Esophagus squamous epithelium (tissue), 5 donors: ENCODE measurements around the gene UNC13D. TPM values are rescaled to one million over a fixed set of nuclear protein-coding genes. Genes with fewer than 3 reads are reported as not detected.

Experiments used
- DNase-seq: peaks from one replicate; lab custom pipeline; 2025; lab: John Stamatoyannopoulos, UW
- H3K27ac ChIP-seq, 4 donors: fragments of 200-600 bp; sonication (generic); one replicate each; pipeline ENCODE4 v1.5.1; 2016 to 2019; ENCODE audit warnings: mild to moderate bottlenecking in 1 of 4
- H3K27me3 ChIP-seq, 4 donors: fragments of 200-600 bp; sonication (generic); 1 replicate in 3 of 4; 2 replicates in 1 of 4; pipeline versions ENCODE4 v1.5.1 to v1.6.0; 2017 to 2021; ENCODE audit warnings: antibody characterized with exemption in 1 of 4
- H3K36me3 ChIP-seq, 3 donors: fragments of 200-600 bp; sonication (generic); one replicate each; pipeline ENCODE4 v1.5.1; 2016 to 2019
- H3K4me1 ChIP-seq, 3 donors: fragments of 200-600 bp; sonication (generic); one replicate each; pipeline ENCODE4 v1.5.1; 2017 to 2019
- H3K4me3 ChIP-seq, 4 donors: fragments of 200-600 bp; sonication (generic); 1 replicate in 3 of 4; 2 replicates in 1 of 4; pipeline ENCODE4 v1.5.1; 2016 to 2019; ENCODE audit warnings: mild to moderate bottlenecking in 2 of 4, moderate library complexity in 1 of 4
- H3K9me3 ChIP-seq, 3 donors: fragments of 200-600 bp; sonication (generic); one replicate each; pipeline ENCODE4 v1.5.1; 2016 to 2019
- CTCF ChIP-seq, 6 experiments: fragments of 450-650 bp in 4 of 6; fragments of 200-600 bp in 2 of 6; sonication (generic) in 2 of 6; IDR thresholded peaks; one replicate each; pipeline ENCODE4 v1.5.1; 2016 to 2019; ENCODE audit warnings: antibody characterized with exemption in 6 of 6, mild to moderate bottlenecking in 4 of 6, moderate library complexity in 4 of 6
- POLR2A ChIP-seq, 4 donors: fragments of 450-650 bp; IDR thresholded peaks; one replicate each; pipeline ENCODE4 v1.6.1; 2017; ENCODE audit warnings: antibody characterized with exemption in 4 of 4, mild to moderate bottlenecking in 4 of 4, moderate library complexity in 3 of 4
- WGBS, 2 donors: methylation state at CpG; one replicate each; pipeline ENCODE4 v1.1.5; 2018; 5-methylcytosine and 5-hydroxymethylcytosine counted together
- intact Hi-C: fragments of 100-400 bp; cut with DNase I; formaldehyde crosslinking; loops from one replicate; pipeline ENCODE4 v1.15.0; 2022
- total RNA-seq, 4 donors: library from RNA; depleted of rRNA; stranded (reverse); fragments of >200 nt; gene quantifications; one replicate each; pipeline ENCODE4 v1.1.0, GENCODE V29; 2016
- donor health status: DM: yes; HTN: yes; CAD: no.

UNC13D gene
- total RNA-seq, 4 donors from 2014 or later: 16.5 to 21.5 (median 16.9) TPM

DNA sequence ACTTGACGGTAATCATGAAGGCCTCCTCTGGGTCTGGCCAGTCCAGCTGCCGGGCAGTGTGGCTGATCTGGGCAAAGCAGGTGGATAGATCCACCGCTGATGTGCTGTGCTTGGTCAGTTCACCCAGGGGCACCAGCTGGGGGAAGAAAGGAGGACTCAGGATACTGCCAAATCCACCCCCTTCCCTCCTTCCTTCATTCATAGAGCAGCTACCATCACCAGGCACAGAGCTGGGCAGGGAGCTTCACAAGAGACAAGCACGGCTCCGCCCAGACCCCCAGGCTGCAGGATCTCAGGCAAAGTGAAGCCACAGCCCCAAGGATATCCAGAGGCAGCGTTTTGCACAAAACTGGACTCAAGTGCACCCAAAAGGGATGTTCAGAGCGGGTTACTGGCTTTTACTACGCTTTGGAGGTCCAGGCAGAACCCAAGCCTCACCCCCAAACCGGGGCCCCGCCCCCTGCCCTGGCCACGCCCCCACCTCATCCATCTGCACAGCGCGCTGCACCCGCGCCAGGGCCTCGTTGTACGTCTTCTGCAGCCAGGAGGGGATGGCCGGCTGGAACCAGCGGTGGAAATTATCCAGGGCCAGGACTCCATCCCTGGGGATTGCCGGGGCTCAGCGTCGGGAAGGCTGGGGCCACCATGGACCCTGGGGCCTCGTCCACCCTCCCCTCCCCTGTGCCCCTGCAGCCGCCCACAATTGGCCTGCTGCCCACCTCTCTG lies 9.1 kb downstream of the UNC13D start:
- Histone ChIP-seq H3K9me3 (no peaks in the 10 kb centered on the region), H3K27me3 (no peaks in the 10 kb centered on the region), H3K27ac (no peak overlapping the region), H3K4me3 (no peak overlapping the region), H3K36me3 (peaks cover 0 to 73% (median 0%) of the 10 kb centered on the region in 3 donors), H3K4me1 (peaks cover 2 to 35% (median 10%) of the 10 kb centered on the region in 3 donors)
- 58 to 84% methylated on average over 5 to 7 of the region's 24 CpGs for WGBS, 2 donors
- intact Hi-C loops: no loop called here
- TF ChIP-seq CTCF (IDR thresholded peaks at IDR 0.05): no peak
- TF ChIP-seq POLR2A (IDR thresholded peaks at IDR 0.05): no peak
- no peak for DNase-seq

DNA sequence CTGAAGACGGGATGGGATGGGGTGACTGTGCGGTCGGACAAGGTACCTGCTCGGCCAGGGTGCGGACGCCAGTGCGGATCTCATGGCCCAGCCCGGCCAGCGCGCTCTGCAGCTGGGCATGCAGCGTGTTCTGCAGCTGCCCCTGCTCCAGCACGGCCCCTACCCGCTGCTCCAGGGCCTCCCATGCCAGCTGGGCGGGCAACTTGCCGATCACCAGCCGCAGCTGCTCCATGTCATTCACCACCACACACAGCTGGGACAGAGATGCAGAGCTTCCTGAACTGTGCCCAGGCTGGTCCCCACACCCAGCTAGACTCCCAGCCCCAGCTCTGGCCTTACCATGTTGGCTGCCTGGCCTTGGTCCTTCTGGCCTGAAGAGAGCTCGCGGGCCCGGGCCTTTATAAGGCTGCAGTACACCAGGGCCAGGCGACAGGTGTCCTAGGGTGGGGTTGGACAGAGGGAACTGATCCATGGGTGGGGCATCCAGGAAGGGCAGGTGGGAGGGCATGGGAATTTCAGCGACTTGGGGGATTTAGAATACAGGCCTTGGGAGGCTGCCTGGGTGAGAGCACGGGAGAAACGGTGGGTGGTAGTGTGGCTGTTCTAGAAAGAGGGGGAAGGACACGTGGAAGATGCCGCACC lies 9.8 kb downstream of the UNC13D start:
- no peaks in the 10 kb centered on the region for H3K27me3 ChIP-seq
- intact Hi-C loops: no loop called here
- peaks cover 0 to 73% (median 0%) of the 10 kb centered on the region in 3 donors for H3K36me3 ChIP-seq
- 80 to 89% methylated on average over 9 to 10 of the region's 25 CpGs for WGBS, 2 donors
- TF ChIP-seq CTCF (IDR thresholded peaks at IDR 0.05): no peak
- TF ChIP-seq POLR2A (IDR thresholded peaks at IDR 0.05): no peak
- DNase-seq: no peak
- H3K4me1 ChIP-seq: peaks cover 2 to 35% (median 10%) of the 10 kb centered on the region in 3 donors
- no peak overlapping the region for H3K4me3 ChIP-seq
- H3K9me3 ChIP-seq: no peaks in the 10 kb centered on the region
- H3K27ac ChIP-seq: no peak overlapping the region

- H3K9me3 ChIP-seq: no peaks in the 10 kb centered on the region
- H3K4me3 ChIP-seq: peak overlapping the region in 2 of 4 donors; percentile 4 to 23
- WGBS, 2 donors: 44 to 57% methylated on average over 16 to 18 of the region's 20 CpGs
- peaks cover 0 to 75% (median 0%) of the 10 kb centered on the region in 3 donors for H3K36me3 ChIP-seq
- peak overlapping the region; percentile 22 to 78 (median 62) for H3K27ac ChIP-seq
- no peaks in the 10 kb centered on the region for H3K27me3 ChIP-seq
- no peak for TF ChIP-seq POLR2A (IDR thresholded peaks at IDR 0.05)
- TF ChIP-seq CTCF (IDR thresholded peaks at IDR 0.05): no peak
- DNase-seq: no peak
- intact Hi-C loops: no loop called here
- peaks cover 7 to 46% (median 12%) of the 10 kb centered on the region in 3 donors for H3K4me1 ChIP-seq
These were observed 11.4 kb downstream of the UNC13D start for GRCh38 chr17:75832652-75833400.

DNA sequence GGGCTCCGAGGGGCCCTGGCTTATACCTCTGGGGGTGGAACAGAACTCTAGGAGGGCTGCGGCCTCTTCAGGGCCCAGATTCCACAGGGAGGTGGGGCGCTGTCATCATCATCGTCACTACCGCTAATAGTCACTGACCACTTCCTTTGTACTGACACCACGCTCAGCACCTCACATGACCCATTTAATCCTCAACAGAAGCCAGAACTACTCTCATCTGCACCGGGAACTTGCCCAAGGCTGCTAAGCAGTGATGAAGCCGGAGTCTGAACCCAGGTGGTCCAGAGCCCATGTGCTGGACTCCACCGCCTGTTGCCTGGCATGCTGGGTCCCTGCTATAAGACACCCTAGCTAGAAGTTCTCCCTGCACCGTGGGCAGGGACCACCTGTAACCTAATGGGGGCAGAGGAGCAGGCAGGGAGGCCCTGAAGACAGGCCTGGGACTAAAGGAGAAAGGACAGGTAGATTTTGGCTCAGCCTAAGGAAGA lies 12.0 kb downstream of the UNC13D start:
- WGBS, 2 donors: 75 to 86% methylated on average over 8 of the region's 10 CpGs
- Histone ChIP-seq H3K36me3 (peaks cover 0 to 74% (median 0%) of the 10 kb centered on the region in 3 donors), H3K27ac (peak overlapping the region; percentile 22 to 78 (median 62)), H3K4me3 (peak overlapping the region in 2 of 4 donors; percentile 4 to 23), H3K4me1 (peaks cover 12 to 52% (median 18%) of the 10 kb centered on the region in 3 donors), H3K27me3 (no peaks in the 10 kb centered on the region), H3K9me3 (no peaks in the 10 kb centered on the region)
- intact Hi-C loops: no loop called here
- DNase-seq: no peak
- TF ChIP-seq CTCF (IDR thresholded peaks at IDR 0.05): no peak
- peak in 1 of 4 donors; percentile 37 for TF ChIP-seq POLR2A (IDR thresholded peaks at IDR 0.05)
